Measurements from ENCODE around the gene KLF2.

Gene KLF2

GRCh38 chr19:16285769-16286498 is 38.7 kb upstream of the KLF2 start:
- TF ChIP-seq CTCF (IDR thresholded peaks at IDR 0.05; ENCODE audit: low read length) (no peak), EZH2 (IDR thresholded peaks at IDR 0.05; ENCODE audit: borderline replicate concordance, low read length) (no peak)
- no peak overlapping the region for H3K4me2 ChIP-seq (ENCODE audit: low read length)

GRCh38 chr19:16288544-16288943 is 36.1 kb upstream of the KLF2 start:
- no peak for TF ChIP-seq EZH2 (IDR thresholded peaks at IDR 0.05; ENCODE audit: borderline replicate concordance, low read length)
- no peak for TF ChIP-seq CTCF (IDR thresholded peaks at IDR 0.05; ENCODE audit: low read length)
- Histone ChIP-seq H3K36me3 (ENCODE audit: insufficient read depth, low read length) (no peaks in the 10 kb centered on the region), H3K27me3 (ENCODE audit: insufficient read depth, low read length) (peaks cover 7% of the 10 kb centered on the region; the same call in 1 of the 2 replicates), H4K20me1 (ENCODE audit: insufficient read depth, low read length) (no peaks in the 10 kb centered on the region), H3K27ac (ENCODE audit: low read depth, low read length, poor library complexity, severe bottlenecking) (no peak overlapping the region), H3K9me2 (ENCODE audit: low read depth, low read length) (no peaks in the 10 kb centered on the region), H3K79me2 (ENCODE audit: insufficient read depth, low read length) (no peaks in the 10 kb centered on the region), H3K9ac (ENCODE audit: low read length) (no peak overlapping the region), H3F3A (ENCODE audit: insufficient read depth, low read length) (no peaks in the 10 kb centered on the region), H3K4me2 (ENCODE audit: low read length) (no peak overlapping the region), H3K4me3 (ENCODE audit: low read depth, low read length, poor library complexity, severe bottlenecking) (no peak overlapping the region), H2AFZ (ENCODE audit: low read length) (no peak overlapping the region), H3K4me1 (ENCODE audit: insufficient read depth, low read length, severe bottlenecking) (no peaks in the 10 kb centered on the region), H3K9me3 (ENCODE audit: low read length) (no peaks in the 10 kb centered on the region)

More at GRCh38 chr19:16285769-16286498, 38.7 kb upstream of the KLF2 start:
- no peaks in the 10 kb centered on the region for H3K9me3 ChIP-seq (ENCODE audit: low read length)
- no peak overlapping the region for H3K27ac ChIP-seq (ENCODE audit: low read depth, low read length, poor library complexity, severe bottlenecking)
- H2AFZ ChIP-seq (ENCODE audit: low read length), result no peak overlapping the region
- no peak overlapping the region for H3K9ac ChIP-seq (ENCODE audit: low read length)
- H3K9me2 ChIP-seq (ENCODE audit: low read depth, low read length), result no peaks in the 10 kb centered on the region
- H3K79me2 ChIP-seq (ENCODE audit: insufficient read depth, low read length), result no peaks in the 10 kb centered on the region
- no peaks in the 10 kb centered on the region for H3K4me1 ChIP-seq (ENCODE audit: insufficient read depth, low read length, severe bottlenecking)
- peaks cover 7% of the 10 kb centered on the region; the same call in 1 of the 2 replicates for H3K27me3 ChIP-seq (ENCODE audit: insufficient read depth, low read length)
- no peak overlapping the region for H3K4me3 ChIP-seq (ENCODE audit: low read depth, low read length, poor library complexity, severe bottlenecking)
- H4K20me1 ChIP-seq (ENCODE audit: insufficient read depth, low read length), result no peaks in the 10 kb centered on the region
- H3F3A ChIP-seq (ENCODE audit: insufficient read depth, low read length), result no peaks in the 10 kb centered on the region
- H3K36me3 ChIP-seq (ENCODE audit: insufficient read depth, low read length), result no peaks in the 10 kb centered on the region

- TF ChIP-seq CTCF (IDR thresholded peaks at IDR 0.05; ENCODE audit: low read length), result no peak
- no peak for TF ChIP-seq EZH2 (IDR thresholded peaks at IDR 0.05; ENCODE audit: borderline replicate concordance, low read length)
- H2AFZ ChIP-seq (ENCODE audit: low read length), result no peak overlapping the region
- H3K4me2 ChIP-seq (ENCODE audit: low read length), result no peak overlapping the region
- no peaks in the 10 kb centered on the region for H3K9me3 ChIP-seq (ENCODE audit: low read length)
- H3K36me3 ChIP-seq (ENCODE audit: insufficient read depth, low read length), result no peaks in the 10 kb centered on the region
- no peaks in the 10 kb centered on the region for H3K79me2 ChIP-seq (ENCODE audit: insufficient read depth, low read length)
- no peaks in the 10 kb centered on the region for H3F3A ChIP-seq (ENCODE audit: insufficient read depth, low read length)
- H4K20me1 ChIP-seq (ENCODE audit: insufficient read depth, low read length), result no peaks in the 10 kb centered on the region
- no peaks in the 10 kb centered on the region for H3K9me2 ChIP-seq (ENCODE audit: low read depth, low read length)
- H3K4me3 ChIP-seq (ENCODE audit: low read depth, low read length, poor library complexity, severe bottlenecking), result no peak overlapping the region
- H3K9ac ChIP-seq (ENCODE audit: low read length), result no peak overlapping the region
- no peak overlapping the region for H3K27ac ChIP-seq (ENCODE audit: low read depth, low read length, poor library complexity, severe bottlenecking)
- H3K4me1 ChIP-seq (ENCODE audit: insufficient read depth, low read length, severe bottlenecking), result no peaks in the 10 kb centered on the region
- peaks cover 4% of the 10 kb centered on the region; the same call in 1 of the 2 replicates for H3K27me3 ChIP-seq (ENCODE audit: insufficient read depth, low read length)
These were observed 35.0 kb upstream of the KLF2 start for GRCh38 chr19:16289594-16289993.

Data from OCI-LY1 (cell line).